Measurements from ENCODE around the gene SDF2L1. TPM values are rescaled to one million over a fixed set of nuclear protein-coding genes. Genes with fewer than 3 reads are reported as not detected.
A peak's percentile ranks its signal among the peaks of the same experiment; 100 is the strongest.

The SDF2L1 gene
- polyA plus RNA-seq, 3 donors = 31.7 to 46.2 (median 44.7) TPM

DNA sequence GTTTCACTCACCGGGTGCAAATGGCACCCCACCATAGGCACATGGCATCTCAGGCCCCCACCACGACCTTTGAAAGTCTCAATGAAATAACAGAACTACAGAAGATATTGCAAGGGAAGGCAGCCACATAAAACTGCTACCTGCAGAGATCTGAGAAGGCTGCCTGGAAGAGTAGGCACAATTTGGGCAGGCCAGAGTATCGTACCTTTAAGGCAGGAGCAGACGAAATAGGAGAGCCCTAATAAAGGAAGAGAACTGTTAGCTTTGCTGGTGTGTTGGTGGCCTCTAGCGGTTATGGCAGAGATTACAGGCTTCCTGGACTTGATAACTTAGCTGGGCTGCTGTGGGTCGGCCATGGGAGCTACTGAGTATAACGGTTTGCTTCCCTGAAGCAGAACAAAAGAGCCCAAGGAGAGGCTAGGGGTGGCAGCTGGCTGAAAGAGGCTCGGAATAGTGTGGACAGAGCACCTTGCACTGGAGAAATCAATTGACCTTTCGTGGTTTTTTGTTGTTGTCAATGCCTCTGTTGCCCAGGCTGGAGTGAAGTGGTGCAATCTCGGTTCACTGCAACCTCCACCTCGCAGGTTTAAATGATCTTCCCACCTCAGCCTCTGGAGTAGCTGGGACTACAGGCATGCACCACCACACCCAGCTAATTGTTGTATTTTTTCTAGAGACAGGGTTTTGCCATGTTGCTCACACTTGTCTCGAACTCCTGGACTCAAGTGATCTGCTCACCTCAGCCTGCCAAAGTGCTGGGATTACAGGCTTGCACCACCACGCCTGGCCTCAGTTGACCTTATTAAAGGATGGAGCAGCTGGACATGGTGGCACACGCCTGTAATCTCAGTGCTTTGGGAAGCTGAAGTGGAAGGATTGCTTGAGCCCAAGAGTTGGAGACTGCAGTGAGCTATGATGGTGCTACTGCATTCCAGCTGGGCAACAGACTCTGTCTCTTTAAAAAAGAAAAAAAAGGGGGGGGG is 4.8 kb downstream of the SDF2L1 start:
- Histone ChIP-seq H3K9me3 (replicated peaks in 1 of 2; ENCODE audit: control insufficient read depth in 1 of 2, insufficient read depth in 1 of 2, low read length in 2 of 2) (no peaks in the 10 kb centered on the region), H3K36me3 (replicated peaks in 1 of 2; ENCODE audit: control insufficient read depth in 1 of 2, insufficient read depth in 2 of 2, low read length in 2 of 2) (peaks cover 2 to 14% of the 10 kb centered on the region in 2 donors), H3K27ac (ENCODE audit: low read depth in 1 of 2, low read length in 2 of 2) (no peak overlapping the region), H3K4me1 (ENCODE audit: control insufficient read depth in 1 of 2, insufficient read depth in 2 of 2, low read length in 2 of 2) (peaks cover 23 to 31% of the 10 kb centered on the region in 2 donors), H2AFZ (ENCODE audit: insufficient read depth, low read depth, low read length, poor library complexity, severe bottlenecking) (no peak overlapping the region), H3K79me2 (ENCODE audit: insufficient read depth, low read length) (peaks cover 13% of the 10 kb centered on the region), H3K4me3 (replicated peaks in 1 of 3; ENCODE audit: low read depth in 2 of 3, low read length in 3 of 3) (no peak overlapping the region), H3K27me3 (ENCODE audit: control insufficient read depth in 2 of 2, insufficient read depth in 2 of 2, low read length in 2 of 2) (no peaks in the 10 kb centered on the region), H4K20me1 (ENCODE audit: insufficient read depth, low read length) (peaks cover 17% of the 10 kb centered on the region), H3K4me2 (replicated peaks; ENCODE audit: extremely low read depth, low read length, poor library complexity, severe bottlenecking) (no peak overlapping the region), H3K9ac (ENCODE audit: insufficient read depth, low read length, poor library complexity, severe bottlenecking) (no peak overlapping the region)
- intact Hi-C loops (cut with micrococcal nuclease) = no loop called here
- peak; percentile 70 to 86 (median 78) for DNase-seq
- Mint-ChIP-seq H3K9me3 (peaks cover 0 to 1% (median 0%) of the 10 kb centered on the region in 7 donors), H3K27ac (peak overlapping the region in 2 of 7 donors; percentile 25 to 69), H3K27me3 (ENCODE audit: low read depth in 3 of 3) (peaks cover 2 to 4% (median 2%) of the 10 kb centered on the region in 3 donors), H3K4me1 (peaks cover 33% of the 10 kb centered on the region), H3K36me3 (peaks cover 23 to 44% of the 10 kb centered on the region in 2 donors), H3K4me3 (no peak overlapping the region)
- WGBS (ENCODE audit: insufficient coverage) = 46% methylated on average over 12 of the region's 14 CpGs
- TF ChIP-seq CTCF (IDR thresholded peaks at IDR 0.05) = peak; percentile 85

GRCh38 chr22:21650280-21650679 is 8.2 kb downstream of the SDF2L1 start:
- H3K4me1 ChIP-seq (ENCODE audit: control insufficient read depth in 1 of 2, insufficient read depth in 2 of 2, low read length in 2 of 2) = peaks cover 20 to 28% of the 10 kb centered on the region in 2 donors
- peaks cover 2 to 4% (median 3%) of the 10 kb centered on the region in 3 donors for H3K27me3 Mint-ChIP-seq (ENCODE audit: low read depth in 3 of 3)
- H3K27ac ChIP-seq (ENCODE audit: low read depth in 1 of 2, low read length in 2 of 2) = no peak overlapping the region
- H3K4me3 Mint-ChIP-seq = no peak overlapping the region
- peaks cover 23% of the 10 kb centered on the region for H3K4me1 Mint-ChIP-seq
- DNase-seq = no peak
- H3K4me3 ChIP-seq (replicated peaks in 1 of 3; ENCODE audit: low read depth in 2 of 3, low read length in 3 of 3) = no peak overlapping the region
- H3K9ac ChIP-seq (ENCODE audit: insufficient read depth, low read length, poor library complexity, severe bottlenecking) = no peak overlapping the region
- H4K20me1 ChIP-seq (ENCODE audit: insufficient read depth, low read length) = peaks cover 10% of the 10 kb centered on the region
- no peaks in the 10 kb centered on the region for H3K79me2 ChIP-seq (ENCODE audit: insufficient read depth, low read length)
- H3K36me3 ChIP-seq (replicated peaks in 1 of 2; ENCODE audit: control insufficient read depth in 1 of 2, insufficient read depth in 2 of 2, low read length in 2 of 2) = peaks cover 2 to 9% of the 10 kb centered on the region in 2 donors
- TF ChIP-seq CTCF (IDR thresholded peaks at IDR 0.05) = no peak
- 93% methylated on average over 6 of the region's 7 CpGs for WGBS (ENCODE audit: insufficient coverage)
- no peaks in the 10 kb centered on the region for H3K9me3 Mint-ChIP-seq
- H3K27me3 ChIP-seq (ENCODE audit: control insufficient read depth in 2 of 2, insufficient read depth in 2 of 2, low read length in 2 of 2) = no peaks in the 10 kb centered on the region
- no peak overlapping the region for H2AFZ ChIP-seq (ENCODE audit: insufficient read depth, low read depth, low read length, poor library complexity, severe bottlenecking)
- H3K9me3 ChIP-seq (replicated peaks in 1 of 2; ENCODE audit: control insufficient read depth in 1 of 2, insufficient read depth in 1 of 2, low read length in 2 of 2) = no peaks in the 10 kb centered on the region
- intact Hi-C loops (cut with micrococcal nuclease) = loop anchor here in 1 of 2 donors (10.0 kb wide), 1 partner anchor 285 kb away; no protein-coding TSS in a partner anchor
- no peak overlapping the region for H3K27ac Mint-ChIP-seq
- H3K4me2 ChIP-seq (replicated peaks; ENCODE audit: extremely low read depth, low read length, poor library complexity, severe bottlenecking) = no peak overlapping the region
- peaks cover 11 to 26% of the 10 kb centered on the region in 2 donors for H3K36me3 Mint-ChIP-seq

All from CD14-positive monocyte (primary cell).